Coronary artery (tissue), 2 donors: ENCODE results near the gene SUB1.
"Not testable (repeated sequence)": the region's sequence is repeated elsewhere in the genome, so short reads cannot be mapped to it uniquely, and the experiment has no call there.

Source experiments
- DNase-seq: peaks from one replicate; pipeline ENCODE4 v3.0.0-alpha.2; 2017; ENCODE audit warnings: low spot score
- H3K27ac ChIP-seq, 2 donors: fragments of 200-600 bp; sonication (generic); one replicate each; pipeline ENCODE4 v1.5.1; 2016 to 2019
- H3K4me3 ChIP-seq: fragments of 200-600 bp; sonication (generic); 2 replicates; pipeline ENCODE4 v1.5.1; 2016; ENCODE audit warnings: mild to moderate bottlenecking, moderate library complexity
- TF ChIP-seq, protein P1 (sequence below): fragments of 200-600 bp; sonication (generic); IDR thresholded peaks from one replicate; pipeline ENCODE4 v1.5.1; 2019; ENCODE audit warnings: antibody characterized with exemption

Gene SUB1

GRCh38 chr5:32542216-32543059, 42.9 kb upstream of the SUB1 start:
- Histone ChIP-seq H3K4me3 (no peak overlapping the region), H3K27ac (no peak overlapping the region)
- TF ChIP-seq, protein P1, sequence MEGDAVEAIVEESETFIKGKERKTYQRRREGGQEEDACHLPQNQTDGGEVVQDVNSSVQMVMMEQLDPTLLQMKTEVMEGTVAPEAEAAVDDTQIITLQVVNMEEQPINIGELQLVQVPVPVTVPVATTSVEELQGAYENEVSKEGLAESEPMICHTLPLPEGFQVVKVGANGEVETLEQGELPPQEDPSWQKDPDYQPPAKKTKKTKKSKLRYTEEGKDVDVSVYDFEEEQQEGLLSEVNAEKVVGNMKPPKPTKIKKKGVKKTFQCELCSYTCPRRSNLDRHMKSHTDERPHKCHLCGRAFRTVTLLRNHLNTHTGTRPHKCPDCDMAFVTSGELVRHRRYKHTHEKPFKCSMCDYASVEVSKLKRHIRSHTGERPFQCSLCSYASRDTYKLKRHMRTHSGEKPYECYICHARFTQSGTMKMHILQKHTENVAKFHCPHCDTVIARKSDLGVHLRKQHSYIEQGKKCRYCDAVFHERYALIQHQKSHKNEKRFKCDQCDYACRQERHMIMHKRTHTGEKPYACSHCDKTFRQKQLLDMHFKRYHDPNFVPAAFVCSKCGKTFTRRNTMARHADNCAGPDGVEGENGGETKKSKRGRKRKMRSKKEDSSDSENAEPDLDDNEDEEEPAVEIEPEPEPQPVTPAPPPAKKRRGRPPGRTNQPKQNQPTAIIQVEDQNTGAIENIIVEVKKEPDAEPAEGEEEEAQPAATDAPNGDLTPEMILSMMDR: no peak
- DNase-seq: no peak

GRCh38 chr5:32543291-32543690, 42.1 kb upstream of the SUB1 start:
- no peak overlapping the region for H3K27ac ChIP-seq
- no peak for DNase-seq
- TF ChIP-seq, protein P1: no peak
- no peak overlapping the region for H3K4me3 ChIP-seq

DNA sequence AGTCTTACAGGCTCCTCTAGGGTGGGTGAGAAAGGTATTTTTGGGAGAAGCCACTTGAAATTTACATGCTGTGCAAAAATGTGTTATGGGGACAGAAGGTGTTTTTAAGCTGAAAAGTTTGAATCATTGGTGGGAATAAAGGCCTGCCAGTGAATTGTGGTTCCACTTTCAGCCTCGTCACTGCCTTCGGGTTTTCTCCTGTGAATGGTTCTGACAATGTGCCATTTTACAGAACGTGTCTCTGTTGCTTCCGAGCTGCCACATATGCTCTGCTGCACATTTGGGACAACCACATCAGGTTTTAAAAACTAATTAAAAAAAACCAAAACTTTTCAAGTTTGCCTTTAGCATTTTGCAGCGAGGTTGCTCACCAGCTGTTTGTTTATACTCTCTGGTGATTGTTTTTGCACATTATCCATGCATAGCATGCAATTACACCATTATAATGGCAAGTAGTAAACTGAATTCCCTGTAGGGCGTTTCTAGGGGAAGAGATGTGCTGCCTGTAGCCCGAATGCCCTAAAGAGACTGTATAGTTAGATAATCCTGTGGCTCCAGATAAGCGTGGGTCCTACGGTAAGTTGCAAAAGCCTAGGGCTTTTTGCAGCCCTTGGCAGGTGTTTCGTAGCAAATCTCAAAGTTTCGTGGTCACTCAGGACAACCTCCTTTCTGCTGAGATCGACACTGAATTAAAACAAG, 40.1 kb upstream of the SUB1 start:
- TF ChIP-seq, protein P1: no peak
- Histone ChIP-seq H3K27ac (no peak overlapping the region), H3K4me3 (no peak overlapping the region)
- DNase-seq: no peak

DNA sequence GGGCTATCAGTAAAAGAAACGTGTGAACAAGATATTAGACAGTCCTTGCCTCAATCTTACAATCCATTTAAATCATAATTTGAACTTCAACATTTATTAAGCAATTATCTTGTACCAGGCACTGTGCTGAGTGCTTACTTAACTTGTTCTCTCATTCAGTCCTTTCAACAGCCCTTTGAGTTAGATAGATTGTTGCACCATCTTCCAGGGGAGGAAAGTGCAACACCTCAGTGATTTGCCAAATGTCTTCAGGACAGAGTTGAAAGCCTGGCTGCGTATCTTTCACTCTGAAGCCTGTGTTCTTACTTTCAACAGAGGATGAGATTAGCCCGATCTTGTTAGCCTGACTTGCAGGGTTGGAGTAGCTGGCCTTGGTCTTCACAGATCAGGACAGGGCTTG, 34.2 kb upstream of the SUB1 start:
- no peak overlapping the region for H3K4me3 ChIP-seq
- H3K27ac ChIP-seq: no peak overlapping the region
- DNase-seq: no peak
- TF ChIP-seq, protein P1: no peak

DNA sequence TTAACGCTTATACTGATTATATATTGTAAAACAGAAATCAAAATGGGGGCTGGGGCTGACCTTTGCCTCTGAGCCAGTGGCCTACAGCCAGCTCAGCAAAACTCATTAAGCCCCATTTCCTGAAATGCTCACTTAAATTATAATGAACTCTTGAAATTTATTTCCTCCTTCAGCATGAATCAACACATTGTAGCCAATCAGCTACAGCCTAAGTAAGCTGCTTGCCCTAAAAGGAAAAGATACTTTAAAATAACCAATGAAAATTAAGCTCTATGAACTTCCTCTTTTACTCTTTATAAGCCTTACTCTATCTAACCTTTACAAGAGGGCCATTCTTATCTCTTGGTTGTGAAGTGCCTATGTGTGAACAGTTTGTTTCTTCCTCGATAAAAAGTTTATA, 33.5 kb upstream of the SUB1 start:
- Histone ChIP-seq H3K4me3 (no peak overlapping the region), H3K27ac (no peak overlapping the region)
- TF ChIP-seq, protein P1: no peak
- no peak for DNase-seq

DNA sequence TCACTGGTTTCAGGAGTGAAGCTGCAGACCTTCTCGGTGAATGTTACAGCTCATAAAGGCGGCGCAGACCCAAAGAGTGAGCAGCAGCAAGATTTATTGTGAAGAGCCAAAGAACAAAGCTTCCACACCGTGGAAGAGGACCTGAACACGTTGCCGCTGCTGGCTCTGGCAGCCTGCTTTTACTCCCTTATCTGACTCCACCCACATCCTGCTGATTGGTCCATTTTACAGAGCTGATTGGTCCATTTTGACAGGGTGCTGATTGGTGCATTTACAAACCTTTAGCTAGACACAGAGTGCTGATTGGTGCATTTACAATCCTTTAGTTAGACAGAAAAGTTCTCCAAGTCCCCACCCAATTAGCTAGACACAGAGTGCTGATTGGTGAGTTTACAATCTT, 32.9 kb upstream of the SUB1 start:
- not testable (repeated sequence) for DNase-seq, H3K4me3 ChIP-seq, H3K27ac ChIP-seq

GRCh38 chr5:32552936-32553335, 32.4 kb upstream of the SUB1 start:
- DNase-seq: no peak

GRCh38 chr5:32554181-32554780, 31.1 kb upstream of the SUB1 start:
- not testable (repeated sequence) for DNase-seq, H3K4me3 ChIP-seq, H3K27ac ChIP-seq

More at GRCh38 chr5:32552936-32553335, 32.4 kb upstream of the SUB1 start:
- Histone ChIP-seq H3K27ac (no peak overlapping the region), H3K4me3 (no peak overlapping the region)
- TF ChIP-seq, protein P1: no peak

DNA sequence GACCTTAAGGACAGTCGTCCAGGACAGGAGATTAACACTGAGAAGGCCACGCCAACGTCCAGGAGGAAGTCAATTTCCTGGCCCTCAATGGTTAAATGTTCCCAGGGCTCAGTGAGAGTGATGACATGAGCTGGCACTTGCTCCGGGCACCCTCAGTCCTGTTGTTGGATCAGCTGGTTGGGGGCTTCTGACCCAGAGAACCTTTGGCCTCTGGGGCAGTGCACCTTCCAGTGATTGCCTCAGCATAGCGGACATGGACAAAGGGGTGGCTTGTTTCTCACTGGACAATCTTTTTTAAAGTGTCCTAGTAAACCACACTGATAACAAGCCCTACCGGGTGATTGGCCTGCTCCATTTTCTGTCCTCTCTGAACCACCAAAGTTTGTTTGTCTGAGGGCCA, 28.8 kb upstream of the SUB1 start:
- not testable (repeated sequence) for H3K27ac ChIP-seq, H3K4me3 ChIP-seq, DNase-seq
